Activated CD8-positive, alpha-beta memory T cell treated with anti-CD3 and anti-CD28 coated beads for 48 hours (primary cell): Measurements from ENCODE around the gene PAPOLA.

Source experiments
- DNase-seq, 3 experiments: peaks; one replicate each; pipeline ENCODE4 v3.0.0-alpha.2; 2020; ENCODE audit warnings: low read depth in 2 of 3, low spot score in 2 of 3

The PAPOLA gene

DNA sequence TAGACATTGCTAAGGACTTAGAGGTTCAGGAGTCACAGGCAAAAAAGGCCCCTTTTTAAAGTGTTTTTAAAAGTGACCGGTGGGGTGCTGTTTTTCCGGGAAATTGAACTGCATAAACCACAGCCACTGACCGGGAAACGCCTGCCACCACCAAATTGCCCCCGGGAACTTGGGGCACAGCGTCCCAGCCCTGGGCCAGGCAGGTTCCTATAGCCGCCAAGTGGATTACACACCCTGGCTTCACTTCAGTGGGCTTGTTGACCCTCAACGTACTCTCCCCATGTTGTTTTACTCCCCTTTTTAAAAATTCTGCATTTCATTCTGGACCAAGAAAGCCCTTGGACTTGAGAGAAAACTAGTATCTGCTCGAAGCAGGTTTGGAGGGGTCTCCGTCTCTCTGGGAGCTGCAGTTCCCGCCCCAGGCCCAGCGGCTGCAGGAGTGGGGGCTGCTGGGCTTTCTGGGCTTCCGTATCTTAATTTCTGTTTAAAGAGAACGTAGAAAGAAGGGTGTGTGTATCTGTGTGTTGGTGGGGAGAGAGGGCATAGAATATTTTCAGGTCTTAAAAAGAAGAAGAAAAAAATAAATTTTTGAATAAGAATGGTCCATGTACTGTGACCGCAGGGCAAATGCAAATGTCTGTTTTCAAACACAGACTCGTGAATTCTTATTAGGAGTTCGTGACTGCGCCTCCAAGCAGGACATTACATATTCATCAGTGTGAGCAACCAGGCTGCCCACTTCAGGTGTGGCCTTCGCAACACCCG lies 82.9 kb downstream of the PAPOLA start:
- DNase-seq, result no peak

GRCh38 chr14:96585672-96586013 lies 83.5 kb downstream of the PAPOLA start:
- DNase-seq, result no peak

DNA sequence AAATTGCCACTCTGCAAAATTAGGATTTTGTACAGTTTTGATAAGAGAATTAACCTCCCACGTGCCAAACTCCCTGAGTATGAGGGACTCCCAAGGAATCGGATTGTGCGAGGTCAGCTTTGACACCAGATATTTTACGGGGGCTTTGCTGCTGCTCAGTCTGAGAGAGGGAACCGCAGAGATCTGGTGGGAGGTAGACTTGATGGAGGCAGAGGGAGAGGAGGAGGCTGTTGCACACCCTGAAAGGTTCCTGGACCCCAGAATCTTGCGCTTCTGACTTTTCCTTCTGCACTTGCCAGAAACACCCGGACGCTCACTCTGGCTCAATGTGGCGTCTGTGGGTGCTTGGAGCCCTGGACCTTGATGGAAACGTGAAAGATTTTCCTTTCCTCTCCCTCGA lies 83.9 kb downstream of the PAPOLA start:
- no peak for DNase-seq

DNA sequence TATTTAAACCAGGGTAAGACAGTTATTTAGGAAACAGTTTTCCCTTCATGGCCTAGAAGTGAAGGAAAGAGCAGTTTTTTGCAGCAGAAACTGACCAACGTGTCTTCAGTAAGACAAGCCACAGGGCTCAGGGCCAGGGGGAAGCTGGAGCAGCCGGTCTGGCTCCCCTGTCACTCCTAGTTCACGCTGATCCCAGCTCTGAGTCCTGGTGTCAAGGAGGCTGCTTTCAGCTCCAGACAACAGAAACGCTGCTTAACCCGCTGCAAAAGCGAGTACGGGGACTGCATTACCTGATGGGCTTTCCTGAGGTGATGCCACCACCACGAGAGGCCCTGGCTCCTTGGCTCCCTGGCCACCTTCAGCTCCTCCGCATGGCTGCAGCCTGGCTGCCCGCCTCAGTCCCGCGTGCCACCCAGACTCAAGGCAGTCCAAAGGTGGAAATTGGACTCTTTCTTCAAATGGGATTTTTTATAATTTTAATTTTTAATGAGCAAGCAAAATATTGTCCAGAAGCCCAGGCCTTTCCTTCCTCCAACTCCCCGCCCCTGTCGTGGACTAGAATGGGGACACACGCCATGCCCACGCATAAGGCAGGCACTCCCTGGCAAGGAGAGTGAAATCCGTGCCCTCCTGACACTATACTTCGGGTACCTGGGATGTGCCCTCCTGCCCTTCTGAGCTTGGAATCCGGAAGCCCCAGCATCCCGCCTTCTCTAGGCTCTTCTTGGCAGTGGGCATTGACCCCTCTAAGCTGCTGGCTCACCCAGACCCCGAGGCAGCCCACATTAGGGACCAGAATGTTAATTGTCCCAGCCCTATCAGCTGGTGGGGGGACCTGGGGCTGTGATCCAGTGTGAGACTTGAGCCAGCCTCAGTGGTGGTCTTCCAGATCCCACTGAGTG lies 85.0 kb downstream of the PAPOLA start:
- no peak for DNase-seq

DNA sequence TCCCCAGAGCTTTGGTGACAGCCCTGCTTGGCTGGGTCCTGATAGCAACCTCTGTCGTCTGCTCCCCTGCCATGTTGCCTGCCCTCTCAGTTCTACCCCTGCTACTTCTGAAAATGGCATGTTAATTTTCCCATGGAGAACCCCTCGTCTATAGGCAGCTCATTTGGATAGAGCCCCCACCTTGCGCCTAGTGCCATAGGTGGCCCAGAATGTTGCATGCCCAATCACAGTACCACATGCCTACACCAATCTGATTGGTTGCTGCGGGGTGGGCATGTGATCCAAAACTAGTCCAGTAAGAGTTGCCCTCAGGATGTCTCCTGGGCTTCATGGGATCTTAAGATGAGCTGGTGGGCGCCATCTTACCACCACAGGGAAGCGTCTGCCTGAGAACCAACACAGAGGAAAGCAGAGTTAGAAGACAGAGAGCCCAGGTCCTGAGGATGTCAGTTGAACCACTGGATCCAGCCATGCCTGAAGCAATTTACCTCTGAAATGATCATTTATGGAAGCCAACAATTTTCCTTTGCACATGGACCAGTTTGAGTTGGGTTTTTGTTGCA lies 85.7 kb downstream of the PAPOLA start:
- DNase-seq, result no peak

DNA sequence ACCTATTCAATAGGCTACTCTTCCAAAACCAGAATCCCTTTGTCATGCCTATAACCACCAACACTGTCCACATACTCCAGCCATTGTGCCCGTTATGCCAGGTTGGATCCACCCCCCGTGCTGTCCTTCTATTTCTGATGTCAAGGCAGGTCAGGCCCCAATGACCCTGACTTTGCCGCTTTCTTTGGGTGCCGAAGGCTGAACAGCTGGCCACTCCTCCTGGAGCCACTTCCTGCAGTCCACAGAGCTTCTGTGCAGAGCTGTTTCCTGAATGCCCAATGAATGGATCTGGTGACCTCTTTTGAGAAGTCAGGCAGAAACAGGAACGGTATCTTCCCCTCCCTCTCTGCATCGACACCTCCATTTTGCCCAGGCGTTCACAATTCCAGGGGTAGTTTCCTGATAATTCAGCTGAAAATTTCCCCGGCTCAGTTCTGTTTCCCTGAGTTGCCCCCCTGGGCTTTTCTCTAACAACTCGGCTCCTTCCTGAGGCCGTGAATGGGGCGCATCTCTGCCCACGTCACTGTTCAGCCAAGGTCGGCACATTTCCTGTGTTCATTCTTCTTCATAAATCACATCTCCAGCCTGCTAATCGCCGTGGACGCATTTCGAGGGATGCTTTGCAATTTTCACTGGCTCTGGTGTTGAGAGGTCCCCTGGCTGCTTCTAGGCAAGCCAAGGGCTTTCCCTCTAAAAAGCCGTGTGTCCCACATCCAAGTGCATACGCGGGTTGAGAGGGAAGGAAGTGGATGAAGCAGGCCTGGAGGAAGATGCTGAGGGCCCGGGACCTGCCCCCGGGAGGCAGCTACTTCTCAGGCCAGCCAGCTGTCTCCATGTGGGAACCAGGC lies 86.5 kb downstream of the PAPOLA start:
- no peak for DNase-seq

DNA sequence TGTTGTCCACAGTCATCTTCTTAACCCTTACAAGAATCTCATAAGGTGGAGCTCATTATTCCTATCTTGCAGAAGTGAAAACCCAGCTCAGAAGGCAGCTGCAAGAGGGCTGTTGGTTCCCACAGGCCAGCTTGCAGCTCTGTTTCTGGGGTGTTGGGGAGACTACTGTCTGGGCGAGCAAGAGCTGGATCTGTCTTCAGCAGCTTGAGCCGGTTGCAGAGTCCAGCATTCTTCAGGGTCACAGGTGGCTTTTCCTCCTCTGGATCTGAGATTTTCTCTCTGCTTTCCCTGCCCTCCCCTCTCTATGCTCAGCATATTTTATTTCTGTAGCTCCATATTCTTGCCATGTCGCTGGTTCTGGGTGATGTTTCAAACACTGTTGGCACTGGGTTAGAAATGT lies 87.4 kb downstream of the PAPOLA start:
- DNase-seq, result no peak

DNA sequence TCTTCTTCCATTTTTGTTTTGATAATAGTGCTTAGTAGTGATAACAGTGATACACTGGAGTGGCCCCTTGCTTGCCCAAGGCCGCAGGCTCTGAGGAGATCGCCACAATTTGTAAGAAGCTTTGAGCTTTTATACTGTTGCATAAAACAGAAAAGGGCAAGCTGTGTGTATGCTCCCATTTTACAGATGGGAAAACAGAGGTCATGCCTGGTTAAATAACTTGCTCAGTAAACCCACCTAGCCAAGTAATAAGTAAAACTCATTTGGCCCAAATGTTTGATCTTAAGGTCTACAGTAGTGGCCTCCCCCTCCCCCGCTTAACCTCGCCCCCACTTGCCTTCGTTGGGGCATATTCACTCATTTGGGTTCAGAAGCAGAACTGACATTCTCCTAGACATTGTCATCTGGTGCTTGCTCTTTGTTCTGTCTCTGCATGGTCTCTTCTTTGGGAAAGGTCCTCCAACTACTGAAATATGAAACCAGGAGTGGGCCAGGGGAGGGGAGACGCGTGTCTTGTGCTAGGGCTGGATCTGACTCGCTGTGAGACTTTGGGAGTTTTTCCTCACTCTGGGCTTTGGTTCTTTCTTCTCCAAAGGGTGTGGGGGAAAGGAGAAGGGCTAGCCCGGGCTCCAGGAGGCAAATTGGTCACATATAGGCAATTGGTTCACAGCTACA lies 88.1 kb downstream of the PAPOLA start:
- no peak for DNase-seq

DNA sequence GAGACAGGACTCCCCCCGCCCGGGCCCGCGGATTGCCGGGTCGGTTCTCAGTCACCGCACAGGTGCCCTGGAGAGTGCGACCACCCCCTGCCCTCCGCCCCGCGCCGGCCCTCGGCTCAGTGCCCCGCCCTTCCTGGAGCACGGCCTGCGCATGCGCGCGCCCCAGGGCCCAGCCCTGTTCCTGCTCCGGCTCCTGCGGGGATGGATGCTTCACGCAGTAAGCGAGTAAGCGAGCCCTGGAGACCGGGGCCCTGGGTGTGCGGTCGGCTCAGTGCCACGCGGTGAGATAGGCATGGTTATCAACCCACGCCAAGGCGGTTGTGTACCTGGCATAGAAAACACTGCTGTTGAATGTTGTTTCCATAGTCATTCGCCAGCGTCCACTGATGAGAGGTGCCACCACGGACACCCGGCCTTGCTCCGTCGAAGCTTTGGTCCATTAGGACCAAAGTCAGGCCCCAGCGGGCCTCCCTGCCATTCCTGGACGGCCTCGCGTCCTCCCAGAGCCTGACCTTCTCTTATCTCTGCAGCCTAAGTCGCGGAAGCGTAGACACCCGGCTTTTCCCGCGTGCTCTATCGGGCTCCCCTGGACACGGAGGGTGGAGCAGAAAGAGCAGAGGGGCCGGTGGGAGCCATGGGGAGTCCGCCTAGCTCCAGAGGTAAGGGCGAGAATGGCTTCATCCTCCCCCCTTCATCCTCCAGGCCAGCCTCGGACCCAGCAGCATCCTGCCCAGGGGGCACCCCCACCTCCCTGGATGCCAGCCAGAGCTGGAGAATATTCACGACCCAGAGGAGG lies 90.6 kb downstream of the PAPOLA start:
- peak; percentile 32 to 44 (median 43) for DNase-seq

DNA sequence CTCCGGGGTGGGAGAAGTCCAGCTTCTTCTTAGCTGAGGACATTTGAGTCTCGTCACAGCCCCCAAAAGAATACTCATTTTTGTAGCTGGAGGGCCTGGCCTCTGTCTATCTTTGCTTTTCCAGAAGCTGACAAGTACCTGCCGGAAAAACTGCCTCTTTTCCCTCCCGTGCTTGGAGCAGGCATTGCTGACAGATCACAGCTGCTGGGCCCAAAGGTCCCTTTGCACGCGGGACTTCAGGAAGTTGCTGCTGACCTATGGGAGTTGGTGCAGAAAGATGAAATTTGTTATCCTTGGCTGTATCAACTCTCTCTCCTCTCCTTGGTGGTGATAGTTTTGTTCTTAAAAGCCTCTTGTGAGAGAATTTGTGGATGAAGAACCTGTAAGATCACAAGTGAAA lies 92.8 kb downstream of the PAPOLA start:
- DNase-seq, result no peak

DNA sequence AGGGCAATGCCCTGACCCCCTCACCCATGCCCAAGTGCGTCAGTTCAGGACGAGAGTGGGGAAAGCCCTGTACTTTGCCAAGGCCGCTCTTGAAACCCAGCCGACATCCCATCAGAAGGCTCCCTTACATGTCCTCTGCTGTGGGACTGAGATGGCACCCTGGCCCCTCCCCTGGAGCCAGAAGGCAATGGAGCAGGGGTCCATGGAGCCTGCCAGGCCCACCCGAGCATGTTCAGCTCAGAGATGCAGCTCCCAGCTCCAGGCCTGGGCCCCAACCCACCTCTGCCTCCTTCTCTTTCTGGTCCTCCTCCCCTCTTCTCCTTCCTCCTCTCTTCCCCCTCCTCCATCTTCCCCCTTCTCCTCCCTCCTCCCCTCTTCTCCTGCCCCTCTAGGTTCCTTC lies 95.5 kb downstream of the PAPOLA start:
- DNase-seq, result no peak

DNA sequence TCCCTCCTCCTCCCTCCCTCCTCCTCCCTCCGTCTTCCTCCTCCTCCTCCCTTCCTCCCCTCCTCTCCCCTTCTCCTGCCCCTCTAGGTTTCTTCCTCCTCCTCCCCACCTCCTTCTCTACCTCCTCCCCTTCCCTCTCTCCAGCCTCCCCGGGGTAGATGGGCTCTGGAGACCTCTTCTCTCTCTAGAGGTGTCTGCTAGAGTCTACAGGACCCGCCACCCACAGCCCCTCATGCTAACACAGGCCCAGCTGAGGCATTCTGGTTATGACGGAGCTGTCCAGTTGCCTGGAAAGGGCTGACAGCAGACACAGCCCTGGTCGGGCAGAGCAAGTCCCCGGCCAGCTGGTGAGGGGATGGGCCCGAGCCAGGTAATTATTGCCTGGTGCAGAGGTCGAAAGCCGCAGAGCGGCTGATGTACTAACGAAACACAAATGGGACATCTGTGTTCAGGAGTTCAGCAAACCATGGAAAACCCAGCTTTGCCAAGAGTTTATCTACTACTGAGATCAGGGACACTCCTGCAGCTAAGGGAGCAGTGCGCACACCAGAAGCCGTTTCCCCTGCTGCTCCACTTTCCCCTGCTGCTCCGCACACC lies 96.2 kb downstream of the PAPOLA start:
- no peak for DNase-seq

GRCh38 chr14:96599076-96599475 lies 96.9 kb downstream of the PAPOLA start:
- DNase-seq, result no peak

DNA sequence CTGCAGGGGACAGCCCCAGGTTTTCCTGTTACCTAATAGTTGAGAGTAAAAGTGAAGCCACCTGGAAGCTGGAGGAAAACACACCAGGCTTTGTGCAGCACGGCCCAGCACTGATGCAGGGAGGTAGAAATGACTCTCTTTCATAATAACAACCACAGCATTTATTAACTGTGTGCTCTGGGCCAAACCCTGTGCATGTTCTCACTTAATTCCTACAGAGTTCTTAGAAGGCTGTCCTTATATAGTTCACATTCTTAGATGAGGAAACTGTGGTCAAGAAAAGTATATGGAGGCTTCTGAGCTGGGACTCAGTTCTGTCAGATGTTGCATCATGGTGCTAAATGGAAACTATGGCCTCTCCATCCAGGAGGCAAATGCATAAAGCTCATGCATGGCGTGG lies 100.0 kb downstream of the PAPOLA start:
- DNase-seq, result no peak

DNA sequence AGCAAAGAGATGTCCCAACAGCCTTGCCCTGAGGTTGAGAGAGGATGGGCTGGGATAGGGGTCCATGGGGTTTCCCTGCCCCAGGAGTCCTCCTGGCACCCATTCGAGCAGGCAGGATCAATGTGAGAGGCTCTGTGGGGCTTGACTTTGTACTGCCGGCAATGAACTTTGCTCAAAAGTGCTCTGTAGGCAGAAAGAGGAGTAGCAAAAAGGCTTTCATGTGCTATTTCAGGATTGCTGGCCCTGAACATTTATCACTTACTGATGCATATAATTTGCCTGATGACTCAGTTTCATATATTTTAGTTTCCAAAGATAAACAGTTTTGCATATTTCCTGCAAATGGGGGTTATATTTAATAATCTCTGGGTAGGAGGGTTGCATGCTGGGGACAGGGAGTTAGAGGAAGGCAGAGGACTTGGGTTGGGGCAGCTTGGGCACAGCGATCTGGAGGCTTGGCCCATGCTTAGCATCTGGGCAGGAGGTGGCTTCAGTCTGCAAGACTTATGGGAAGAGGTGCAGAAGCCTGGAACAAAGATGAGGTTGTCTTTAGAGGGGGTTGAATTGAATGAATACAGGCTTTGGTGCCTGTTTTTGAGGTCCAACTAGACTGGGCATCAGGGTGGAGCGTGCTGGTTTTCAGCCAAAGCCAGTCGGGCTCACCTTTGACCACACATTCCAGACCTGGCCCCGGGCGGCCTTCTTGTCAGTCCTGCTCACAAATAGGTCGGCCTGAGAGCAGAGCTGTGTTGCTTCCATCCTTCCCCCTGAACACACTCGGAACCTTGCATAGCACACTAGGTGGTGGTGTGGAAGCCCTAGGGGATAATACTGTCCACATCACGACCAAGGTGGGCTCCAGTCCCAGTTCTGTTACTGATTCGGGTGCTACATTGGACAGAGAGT lies 101.4 kb downstream of the PAPOLA start:
- no peak for DNase-seq

GRCh38 chr14:96614481-96614881 lies 112.3 kb downstream of the PAPOLA start:
- DNase-seq, result no peak

- DNase-seq, result no peak
Measured at GRCh38 chr14:96616161-96616721, 114.1 kb downstream of the PAPOLA start.
